ENCODE measurements around the gene TSHZ3.

DNA sequence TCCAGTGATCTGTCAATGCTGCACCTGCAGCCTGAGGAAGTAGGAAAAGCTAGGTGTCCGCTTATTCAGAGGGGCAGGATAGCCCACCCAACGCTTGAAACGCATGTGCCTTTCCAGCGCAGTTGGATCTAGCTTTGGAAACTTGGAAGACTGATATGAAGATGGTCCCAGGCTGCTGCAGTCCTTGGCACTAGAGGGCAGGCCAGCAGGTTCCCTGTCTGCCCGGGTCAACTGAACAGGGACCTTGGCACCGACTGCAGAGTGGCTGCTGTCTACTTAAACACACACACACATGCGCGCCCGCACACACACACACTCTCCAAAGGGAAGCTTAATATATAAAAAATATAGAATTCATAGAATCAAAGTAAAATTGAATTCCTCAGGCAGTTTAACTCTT is 100.0 kb downstream of the TSHZ3 start:
- TF ChIP-seq CTCF (IDR thresholded peaks at IDR 0.05) (peak in 4 of 6 experiments; percentile 18 to 48 (median 36)), POLR2A (IDR thresholded peaks at IDR 0.05) (no peak)
